Ecto neural progenitor cell (in vitro differentiated cells): Measurements from ENCODE around the gene HIRA.
A peak's percentile ranks its signal among the peaks of the same experiment; 100 is the strongest.
"Not testable (repeated sequence)": the region's sequence is repeated elsewhere in the genome, so short reads cannot be mapped to it uniquely, and the experiment has no call there.

ENCODE experiments used
- DNase-seq: peaks from one replicate; pipeline ENCODE4 v3.0.0-alpha.2; 2018; ENCODE audit warnings: low spot score

HIRA gene

DNA sequence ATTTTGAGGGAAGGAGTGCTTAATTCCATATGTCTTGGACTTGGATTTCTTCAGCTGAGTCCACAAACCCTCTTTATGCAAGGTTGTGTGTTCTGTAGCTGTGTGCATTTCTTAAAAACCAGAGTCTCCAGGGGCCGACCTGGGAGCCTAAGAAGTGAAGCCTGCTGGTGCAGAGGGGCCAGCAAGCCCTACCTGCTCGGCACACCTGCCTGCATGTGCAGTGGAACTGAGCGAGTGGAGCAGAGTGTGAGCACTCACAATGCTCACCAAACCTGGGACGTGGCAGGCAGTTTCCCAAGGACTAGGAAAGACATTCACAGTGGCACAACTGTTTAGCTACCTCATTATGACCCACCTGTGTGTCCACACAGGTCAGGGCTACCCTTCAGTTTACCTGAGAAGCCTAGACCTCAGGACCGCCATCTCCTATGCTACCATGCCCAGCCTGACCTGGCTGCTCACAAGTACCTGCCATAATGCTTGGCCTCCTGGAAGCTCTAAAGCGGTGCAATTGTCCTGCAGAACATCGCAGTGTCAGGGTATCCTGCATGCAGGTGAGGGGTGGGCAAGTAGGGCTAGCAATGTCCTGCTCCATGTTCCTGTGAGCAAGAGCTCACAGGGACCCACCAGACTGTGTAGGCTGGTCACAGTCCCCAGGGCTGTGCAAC, 12.1 kb upstream of the HIRA start:
- DNase-seq = no peak

- no peak for DNase-seq
These were observed 10.6 kb upstream of the HIRA start for GRCh38 chr22:19442166-19442565.

GRCh38 chr22:19440411-19441195, 9.1 kb upstream of the HIRA start:
- DNase-seq = no peak

GRCh38 chr22:19438298-19438697, 6.8 kb upstream of the HIRA start:
- no peak for DNase-seq

DNA sequence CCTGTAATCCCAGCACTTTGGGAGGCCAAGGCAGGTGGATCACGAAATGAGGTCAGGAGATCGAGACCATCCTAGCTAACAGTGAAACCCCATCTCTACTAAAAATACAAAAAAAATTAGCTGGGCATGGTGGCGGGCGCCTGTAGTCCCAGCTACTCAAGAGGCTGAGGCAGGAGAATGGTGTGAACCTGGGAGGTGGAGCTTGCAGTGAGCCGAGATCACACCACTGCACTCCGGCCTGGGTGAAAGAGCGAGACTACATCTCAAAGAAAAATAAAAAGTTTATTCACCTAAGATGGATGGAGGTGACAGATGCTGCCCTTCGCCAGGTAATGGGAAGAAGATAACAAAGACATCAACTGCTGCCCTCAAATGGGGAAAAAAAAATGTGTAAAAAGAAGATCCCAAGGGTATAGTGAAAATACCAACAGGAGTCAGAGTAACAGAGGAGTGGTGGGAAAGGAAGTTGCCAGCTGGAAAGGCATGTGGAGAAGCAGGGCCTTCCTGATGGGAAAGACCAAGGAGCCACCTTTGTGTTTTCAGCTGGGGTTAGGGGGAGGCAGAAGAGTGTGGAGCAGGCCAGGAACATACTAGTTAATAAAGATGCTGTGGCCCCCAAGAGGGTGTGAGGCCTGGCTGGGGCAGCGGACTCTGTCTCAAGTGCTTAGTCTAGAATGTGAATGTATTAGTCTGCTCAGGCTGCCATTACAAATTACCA, 5.1 kb upstream of the HIRA start:
- DNase-seq = not testable (repeated sequence)

GRCh38 chr22:19434829-19435580, 3.5 kb upstream of the HIRA start:
- DNase-seq = no peak

- no peak for DNase-seq
These were observed 2.9 kb upstream of the HIRA start for GRCh38 chr22:19434401-19434800.

DNA sequence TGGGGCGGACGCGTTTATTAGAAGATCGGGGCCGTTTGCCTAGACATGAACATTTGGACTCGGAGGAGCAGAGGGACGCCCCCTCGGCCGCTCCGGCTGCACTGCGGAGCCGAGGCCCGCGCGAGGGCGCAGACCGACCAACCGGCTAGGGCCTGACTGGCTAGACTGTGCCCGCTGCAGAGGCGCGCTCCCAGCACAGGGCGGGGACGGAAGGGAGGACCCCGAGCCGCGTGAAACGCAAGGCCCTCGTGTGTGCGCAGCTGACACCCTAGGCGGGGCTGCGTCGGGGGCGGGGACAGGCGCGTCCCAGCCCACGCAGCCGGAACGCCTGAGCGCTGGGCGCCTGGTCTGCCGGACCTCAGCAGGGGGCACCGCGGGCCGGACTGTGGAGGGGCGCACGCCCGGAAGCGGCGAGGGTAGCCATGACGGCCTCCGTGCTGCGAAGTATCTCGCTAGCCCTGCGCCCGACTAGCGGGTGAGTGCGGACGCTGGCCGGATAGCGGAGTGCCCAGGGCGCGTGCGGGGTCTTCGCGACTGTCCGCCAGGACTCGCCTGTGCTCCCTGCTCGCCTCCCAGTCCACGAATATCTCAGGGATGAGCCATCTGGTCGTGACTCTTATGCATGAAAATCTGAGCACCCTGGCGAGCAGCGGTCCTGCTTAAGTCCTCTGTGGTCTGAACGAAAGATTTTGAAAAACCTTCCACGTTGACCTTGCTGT, 759 bp upstream of the HIRA start, which contains the start of gene MRPL40:
MRPL40 (plus strand) TSS at position 413 of the 719 bp plus-strand sequence; CDS start at position 423, 10 bp downstream.
- peak; percentile 92 for DNase-seq

DNA sequence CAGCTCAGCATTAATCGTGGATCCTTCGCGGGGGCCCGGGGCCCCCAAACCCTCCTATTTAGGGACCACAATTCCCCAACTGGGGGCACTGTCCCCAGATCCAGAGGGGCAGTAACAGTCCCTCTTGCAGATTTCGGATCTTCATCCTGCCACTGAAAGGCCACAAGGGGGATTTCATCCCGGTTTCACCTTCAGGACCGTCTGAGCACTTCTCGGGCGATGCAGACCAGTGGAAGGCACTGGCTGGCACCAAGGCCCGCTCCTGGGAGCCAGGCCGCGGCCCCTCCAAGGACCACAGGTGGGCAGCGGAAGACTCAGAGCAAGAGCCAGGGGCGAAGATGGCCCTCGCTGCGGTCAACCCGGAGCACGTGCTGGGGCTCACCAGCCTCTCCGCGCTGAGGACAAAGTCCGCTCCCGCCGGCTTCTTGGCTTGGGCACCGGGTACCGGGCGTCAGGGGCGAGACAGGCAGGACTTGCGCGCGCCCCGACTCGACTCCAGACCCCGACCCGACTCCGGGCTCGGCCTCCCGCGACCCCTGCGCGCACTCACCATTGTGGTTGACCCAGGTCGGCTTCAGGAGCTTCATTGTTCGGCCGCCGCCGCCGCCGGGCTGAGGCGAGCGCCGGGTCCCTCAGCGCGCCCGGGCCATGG, 517 bp downstream of the HIRA start:
- DNase-seq = peak; percentile 66

DNA sequence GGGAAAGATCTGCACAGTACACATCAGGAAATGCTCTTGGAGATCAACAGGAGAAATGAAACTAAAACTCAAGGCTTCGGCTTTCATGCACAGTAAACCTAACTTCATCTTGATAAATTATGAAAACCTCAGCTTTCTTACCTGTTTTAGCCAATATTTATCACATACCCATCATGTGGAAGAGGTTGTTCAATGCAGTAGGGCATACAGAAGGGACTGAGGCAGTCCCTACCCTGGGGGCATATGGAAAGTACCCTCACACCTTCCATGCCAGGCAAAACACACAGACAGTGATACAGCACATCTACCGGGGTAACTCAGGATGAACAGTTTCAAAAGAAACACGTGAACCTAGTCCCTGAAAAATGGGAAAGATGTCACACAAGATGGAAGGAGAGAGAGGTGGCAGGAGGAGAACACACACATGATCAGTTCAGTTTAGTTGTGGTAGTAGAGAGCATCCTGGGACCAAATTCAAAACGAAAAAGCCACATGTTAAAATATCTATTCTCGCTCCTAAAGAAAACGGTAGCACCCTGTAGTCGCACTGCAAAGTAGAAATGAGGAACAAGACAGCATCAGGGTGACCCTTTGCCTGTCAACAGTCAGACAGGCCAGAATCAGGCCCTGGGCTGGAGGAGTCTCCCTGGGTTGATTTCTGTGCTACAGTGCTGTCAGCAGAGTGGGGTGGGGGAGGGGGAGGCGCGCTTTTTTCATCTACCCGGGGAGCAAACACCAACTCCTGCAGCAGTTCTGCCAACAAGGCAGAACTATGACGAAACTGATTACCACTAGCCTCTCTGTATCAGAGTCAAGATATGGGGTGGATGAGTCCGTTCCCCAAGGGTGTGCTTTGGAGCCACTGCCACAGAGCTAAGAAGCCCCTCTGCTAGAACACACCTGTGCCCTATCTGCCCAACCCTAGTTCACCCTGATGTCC, 1.3 kb downstream of the HIRA start:
- no peak for DNase-seq

- DNase-seq = no peak
These were observed 7.4 kb downstream of the HIRA start for GRCh38 chr22:19424186-19424500.

DNA sequence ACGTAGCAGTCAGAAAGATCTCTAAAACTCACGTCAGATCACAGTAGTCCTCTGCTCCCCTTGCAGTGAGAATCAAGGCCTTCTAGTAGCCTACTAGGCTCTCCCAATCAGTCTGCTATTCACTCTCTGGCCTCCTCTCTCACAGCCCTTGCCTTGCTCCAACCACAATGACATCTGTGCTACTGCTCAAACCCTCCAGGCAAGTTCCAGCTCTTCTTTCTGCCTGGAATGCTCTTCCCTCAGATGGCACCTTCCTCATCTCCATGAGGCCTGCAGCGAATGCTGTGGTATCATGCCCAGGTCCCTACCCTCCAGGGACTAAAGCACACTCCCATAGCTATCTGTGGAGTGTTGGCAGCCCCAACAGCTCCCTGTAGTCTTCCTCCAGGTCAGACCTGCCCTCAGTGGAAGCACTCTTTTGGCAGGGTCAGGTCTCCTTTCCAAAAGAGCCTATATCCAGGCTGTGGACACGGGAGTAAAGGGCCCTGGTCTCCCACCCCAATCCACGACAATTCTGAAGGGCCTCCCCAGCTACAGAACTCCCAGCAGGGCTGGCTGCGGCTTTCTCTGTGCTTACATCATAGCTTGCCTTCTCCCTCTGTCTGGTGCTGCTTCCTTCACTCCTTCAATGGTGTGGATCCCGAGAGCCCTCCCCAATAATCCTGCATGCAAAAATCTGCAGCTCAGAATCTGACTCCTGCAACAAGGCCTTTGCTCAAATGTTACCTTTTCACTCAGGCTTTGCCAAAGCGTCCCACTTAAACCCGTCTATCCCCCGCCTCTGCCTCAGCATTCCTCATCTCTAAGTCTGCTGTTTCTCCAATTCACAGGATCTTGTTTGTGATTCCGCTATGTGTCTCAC, 8.9 kb downstream of the HIRA start:
- no peak for DNase-seq

DNA sequence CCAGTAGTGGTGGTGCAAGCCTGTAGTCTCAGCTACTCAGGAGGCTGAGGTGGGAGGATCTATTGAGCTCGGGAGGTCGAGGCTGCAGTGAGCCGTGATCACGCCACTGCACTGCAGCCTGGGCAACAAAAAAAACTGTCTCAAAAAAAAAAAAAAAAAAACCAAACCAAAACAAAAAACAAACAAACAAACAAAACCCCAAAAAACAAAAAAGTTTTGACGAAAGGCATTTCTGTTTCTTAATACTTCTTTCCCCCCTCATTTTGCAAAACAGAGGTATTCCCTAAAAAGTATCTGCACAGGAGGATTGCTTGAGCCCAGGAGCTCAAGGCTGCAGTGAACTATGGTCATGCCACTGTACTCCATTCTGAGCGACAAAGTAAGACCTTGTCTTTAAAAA, 11.2 kb downstream of the HIRA start:
- DNase-seq = no peak

DNA sequence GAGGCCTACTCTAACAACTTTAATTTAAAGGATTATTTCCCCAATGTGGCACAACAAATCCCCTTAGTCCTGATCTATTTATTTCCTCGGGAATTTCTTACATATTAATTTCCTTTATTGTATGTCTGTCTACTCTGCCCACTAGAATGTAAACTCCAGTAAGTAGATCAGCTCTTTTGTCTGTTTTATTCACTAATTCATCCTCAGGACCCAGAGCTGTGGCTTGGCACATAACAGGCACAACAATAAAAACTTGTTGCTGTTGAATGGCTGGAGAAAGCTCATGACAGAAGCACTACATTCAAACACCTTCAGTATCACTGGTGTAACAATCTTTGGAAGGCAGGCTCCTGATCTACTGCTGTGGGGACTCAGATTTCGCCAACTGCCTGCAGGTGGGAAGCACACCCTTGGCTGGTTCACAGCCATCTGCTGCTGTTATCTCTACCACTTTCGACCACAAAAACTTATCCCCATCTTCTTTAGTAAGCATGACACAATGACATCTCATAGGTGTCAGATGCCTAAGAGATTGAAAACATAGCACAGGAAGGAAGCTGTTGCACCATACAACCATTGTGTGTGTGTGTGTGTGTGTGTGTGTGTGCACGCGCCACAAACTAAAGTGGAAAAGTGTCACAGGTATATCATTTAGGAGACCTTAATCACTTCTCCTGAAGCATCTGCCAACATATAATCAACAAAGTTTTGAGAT, 11.9 kb downstream of the HIRA start:
- DNase-seq = no peak

DNA sequence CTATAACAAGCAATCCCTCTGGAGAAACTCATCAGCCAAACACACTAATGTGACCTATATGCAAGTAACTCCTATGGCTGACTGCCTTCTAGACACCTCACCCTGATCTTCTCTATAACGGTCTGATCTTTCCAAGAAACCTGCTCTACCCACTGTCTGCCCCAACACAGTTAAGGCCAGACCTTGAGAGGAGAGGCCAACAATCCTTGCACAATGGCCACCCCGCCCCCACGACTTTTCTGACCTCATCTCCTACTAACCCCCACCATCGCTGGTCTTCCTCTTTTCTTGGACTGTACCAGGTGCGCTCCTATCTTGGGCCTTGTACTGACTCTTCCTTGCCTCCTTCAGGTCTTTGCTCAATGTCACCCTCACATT, 12.5 kb downstream of the HIRA start:
- DNase-seq = no peak

DNA sequence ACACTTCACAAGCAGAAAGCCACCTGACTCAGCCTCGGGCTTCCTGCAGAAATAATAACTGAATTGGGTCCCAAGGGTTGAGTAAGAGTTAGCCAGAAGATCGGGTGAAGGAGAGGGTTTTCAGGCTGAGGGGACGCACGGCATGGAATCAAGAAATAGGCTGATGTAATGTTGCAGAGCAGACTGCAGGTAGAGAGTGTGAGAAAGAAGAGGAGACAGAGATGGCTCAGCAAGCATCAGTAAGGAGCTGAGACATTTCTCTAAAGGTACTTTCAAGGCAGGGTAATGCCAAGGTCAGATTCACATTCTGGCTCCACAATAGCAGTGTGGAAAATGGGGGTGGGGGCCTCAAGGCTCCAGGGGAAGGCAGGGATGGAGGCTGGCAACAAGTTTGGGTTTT, 18.6 kb downstream of the HIRA start:
- no peak for DNase-seq

- DNase-seq = no peak
These were observed 19.1 kb downstream of the HIRA start for GRCh38 chr22:19412478-19412877.

DNA sequence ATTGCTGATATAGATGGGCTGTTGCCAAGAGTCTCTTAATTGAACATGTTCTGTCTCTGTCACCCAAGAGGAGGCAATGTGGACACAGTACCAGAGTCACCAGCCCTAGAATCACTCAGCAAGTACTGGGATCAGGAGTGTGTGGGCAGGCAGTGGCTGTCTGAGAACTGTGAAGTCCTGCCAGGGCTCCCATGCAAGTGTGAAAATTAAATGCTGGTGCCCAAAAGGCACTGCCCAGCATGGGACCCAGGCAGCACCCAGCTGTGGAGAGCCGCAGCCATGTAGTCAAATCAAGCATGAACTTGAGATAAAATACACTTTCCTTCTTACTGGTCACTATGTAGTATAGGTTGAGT, 19.9 kb downstream of the HIRA start:
- DNase-seq = no peak
